GM12872 (cell line): Measurements from ENCODE around the gene CDPF1.

Experiments
- TF ChIP-seq, protein P1 (sequence below): IDR thresholded peaks from 3 replicates; pipeline ENCODE4 v1.5.1; 2011; ENCODE audit warnings: low read depth, mild to moderate bottlenecking, low read length, moderate library complexity; ENCODE audit not compliant: insufficient read depth

CDPF1 gene

DNA sequence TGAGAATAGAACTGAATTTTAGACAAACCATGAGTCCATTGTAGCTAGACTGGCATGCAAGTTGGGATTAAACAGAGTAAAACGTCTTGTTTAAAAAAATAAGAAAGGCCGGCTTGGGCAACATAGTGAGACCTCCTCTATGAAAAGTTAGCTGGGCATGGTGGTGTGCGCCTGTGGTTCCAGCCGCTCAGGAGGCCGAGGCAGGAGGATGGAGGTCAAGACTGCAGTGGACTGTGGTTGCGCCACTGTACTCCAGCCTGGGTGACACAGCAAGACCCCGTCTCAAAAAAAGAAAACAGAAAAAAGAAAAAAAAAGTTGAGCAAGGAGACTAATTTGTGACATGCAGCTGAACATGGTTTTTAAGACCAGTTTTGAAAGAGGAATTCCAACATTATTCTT, 23.5 kb downstream of the CDPF1 start:
- TF ChIP-seq, protein P1, sequence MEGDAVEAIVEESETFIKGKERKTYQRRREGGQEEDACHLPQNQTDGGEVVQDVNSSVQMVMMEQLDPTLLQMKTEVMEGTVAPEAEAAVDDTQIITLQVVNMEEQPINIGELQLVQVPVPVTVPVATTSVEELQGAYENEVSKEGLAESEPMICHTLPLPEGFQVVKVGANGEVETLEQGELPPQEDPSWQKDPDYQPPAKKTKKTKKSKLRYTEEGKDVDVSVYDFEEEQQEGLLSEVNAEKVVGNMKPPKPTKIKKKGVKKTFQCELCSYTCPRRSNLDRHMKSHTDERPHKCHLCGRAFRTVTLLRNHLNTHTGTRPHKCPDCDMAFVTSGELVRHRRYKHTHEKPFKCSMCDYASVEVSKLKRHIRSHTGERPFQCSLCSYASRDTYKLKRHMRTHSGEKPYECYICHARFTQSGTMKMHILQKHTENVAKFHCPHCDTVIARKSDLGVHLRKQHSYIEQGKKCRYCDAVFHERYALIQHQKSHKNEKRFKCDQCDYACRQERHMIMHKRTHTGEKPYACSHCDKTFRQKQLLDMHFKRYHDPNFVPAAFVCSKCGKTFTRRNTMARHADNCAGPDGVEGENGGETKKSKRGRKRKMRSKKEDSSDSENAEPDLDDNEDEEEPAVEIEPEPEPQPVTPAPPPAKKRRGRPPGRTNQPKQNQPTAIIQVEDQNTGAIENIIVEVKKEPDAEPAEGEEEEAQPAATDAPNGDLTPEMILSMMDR = no peak

DNA sequence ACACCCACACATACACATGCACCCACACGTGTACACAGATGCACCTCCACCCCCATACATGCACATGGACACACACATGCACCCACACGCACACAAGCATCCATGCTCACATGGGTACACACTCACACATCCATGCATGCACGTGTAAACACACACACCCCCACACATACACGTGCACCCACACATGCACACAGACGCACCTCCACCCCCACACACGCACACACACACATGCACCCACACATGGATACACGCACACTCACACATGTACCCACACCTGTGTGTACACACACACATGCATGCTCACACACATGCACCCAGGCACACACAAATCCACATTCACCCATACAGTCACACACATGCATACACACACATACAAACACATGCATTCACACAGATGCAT, 24.5 kb downstream of the CDPF1 start:
- TF ChIP-seq, protein P1 = no peak

DNA sequence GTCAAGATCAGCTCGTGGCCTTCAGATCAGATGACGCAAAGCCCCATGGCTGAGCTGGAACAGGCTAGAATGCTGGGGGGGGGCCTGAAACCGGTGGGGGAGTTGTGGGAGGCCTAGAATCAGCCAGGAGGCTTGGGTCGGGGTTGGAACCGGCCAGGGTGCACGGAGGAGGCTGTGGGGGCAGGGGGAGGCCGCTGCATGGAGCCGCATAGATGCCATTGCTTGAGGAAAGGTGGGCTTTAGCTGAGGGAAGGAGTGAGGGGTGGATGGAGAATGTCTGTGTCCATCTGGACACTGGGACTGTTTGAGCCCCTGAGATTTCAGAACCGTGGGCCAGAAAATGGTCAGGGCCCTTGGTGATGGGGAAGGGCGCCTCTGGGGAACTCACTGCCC, 25.2 kb downstream of the CDPF1 start:
- TF ChIP-seq, protein P1 = no peak

DNA sequence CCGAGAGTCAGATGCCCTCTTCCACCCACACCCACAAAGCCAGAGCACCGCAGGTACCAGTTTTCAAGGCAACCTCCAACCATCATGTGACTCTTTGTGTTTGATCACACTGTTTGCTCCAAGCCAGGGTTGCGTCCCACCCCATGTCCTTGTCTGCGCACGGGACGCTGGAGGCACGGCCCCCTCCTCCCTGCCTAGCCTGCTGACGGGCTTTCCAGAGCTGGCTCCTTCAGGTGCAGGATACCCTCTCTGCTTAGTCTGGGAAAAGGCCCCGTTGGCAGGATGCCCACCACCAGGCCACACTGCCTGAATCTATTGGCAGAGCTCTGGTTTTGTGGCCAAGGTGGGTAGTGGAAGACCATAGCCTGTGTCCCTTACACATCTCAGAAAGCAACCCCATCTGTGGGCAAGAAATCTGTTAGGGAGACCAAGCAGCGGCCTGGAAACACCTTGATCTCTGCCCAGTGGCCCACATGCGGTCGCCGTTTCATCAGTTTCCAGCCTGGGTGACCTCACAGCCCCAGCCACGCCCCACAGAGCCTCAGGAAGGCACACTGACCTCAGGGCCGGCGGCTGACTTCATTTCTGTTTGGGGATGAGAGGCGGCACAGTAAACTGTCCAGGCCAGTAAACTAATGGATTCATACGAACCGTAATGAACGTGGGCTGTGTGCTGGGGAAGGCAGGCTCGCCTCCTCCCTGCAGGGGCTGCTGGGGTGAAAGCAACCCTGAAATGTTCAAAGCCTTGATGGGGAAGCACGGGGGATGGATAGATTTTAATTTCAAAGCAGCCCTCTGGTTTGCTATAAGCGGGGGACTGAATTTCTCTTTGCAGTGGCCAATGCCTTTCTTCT, 25.8 kb downstream of the CDPF1 start:
- TF ChIP-seq, protein P1 = no peak

DNA sequence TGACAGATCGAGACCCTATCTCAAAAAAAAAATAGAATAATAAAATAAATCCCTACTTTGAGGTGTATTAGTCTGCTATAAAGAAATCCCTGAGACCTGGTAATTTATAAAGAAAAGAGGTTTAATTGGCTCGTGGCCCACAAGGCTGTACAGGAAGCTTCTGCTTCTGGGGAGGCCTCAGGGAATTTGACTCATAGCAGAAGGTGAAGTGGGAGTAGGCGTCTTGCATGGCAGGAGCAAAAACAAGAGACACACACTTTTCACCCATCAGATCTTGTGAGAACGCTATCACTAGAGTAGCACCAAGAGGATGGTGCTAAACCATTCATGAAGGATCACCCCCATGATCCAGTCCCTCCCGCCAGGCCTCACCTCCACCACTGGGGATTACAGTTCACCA, 29.2 kb downstream of the CDPF1 start:
- TF ChIP-seq, protein P1 = no peak

DNA sequence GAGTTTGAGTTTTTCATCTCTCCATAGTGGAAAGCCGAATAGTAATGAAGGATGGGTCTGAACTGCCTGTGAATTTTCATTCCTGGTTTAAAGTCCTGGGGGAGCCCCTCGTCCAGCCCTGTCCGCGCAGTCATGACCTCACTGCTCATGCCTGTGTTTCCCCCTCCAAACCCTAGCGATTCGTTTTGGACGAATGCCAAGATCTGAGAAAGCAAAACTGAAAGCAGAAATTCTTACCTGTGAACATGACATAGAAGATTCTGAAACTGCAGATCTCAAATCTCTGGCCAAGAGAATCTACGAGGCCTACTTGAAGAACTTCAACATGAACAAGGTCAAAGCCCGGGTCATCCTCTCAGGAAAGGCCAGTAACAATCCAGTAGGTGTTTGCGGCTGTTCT, 30.5 kb downstream of the CDPF1 start:
- TF ChIP-seq, protein P1 = no peak

DNA sequence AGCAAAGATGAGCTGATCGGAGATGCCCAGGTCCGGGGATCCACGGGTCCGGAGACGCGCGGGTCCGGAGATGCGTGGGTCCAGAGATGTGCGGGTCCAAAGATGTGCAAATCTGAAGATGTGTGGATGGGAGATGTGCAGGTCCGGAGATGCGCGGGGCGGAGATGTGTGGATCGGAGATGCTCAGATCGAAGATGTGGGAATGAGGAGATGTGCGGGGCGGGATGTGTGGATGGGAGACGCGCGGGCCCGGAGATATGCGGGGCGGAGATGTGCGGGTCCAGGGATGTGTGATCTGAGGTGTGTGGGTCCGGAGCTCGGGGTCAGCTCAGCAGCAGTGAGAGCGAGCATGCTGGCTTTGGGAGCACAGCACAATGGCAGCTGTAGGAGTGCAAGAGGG, 35.5 kb downstream of the CDPF1 start:
- TF ChIP-seq, protein P1 = no peak
